ENCODE data around the gene KDM4C. TPM values are rescaled to one million over a fixed set of nuclear protein-coding genes. Genes with fewer than 3 reads are reported as not detected.

Gene KDM4C
- total and polyA plus RNA-seq, 2 of the 13 experiments (the other 11 are each of a cell fraction or from before 2014, with no cell fraction given), result 19.4 to 23.6 TPM

DNA sequence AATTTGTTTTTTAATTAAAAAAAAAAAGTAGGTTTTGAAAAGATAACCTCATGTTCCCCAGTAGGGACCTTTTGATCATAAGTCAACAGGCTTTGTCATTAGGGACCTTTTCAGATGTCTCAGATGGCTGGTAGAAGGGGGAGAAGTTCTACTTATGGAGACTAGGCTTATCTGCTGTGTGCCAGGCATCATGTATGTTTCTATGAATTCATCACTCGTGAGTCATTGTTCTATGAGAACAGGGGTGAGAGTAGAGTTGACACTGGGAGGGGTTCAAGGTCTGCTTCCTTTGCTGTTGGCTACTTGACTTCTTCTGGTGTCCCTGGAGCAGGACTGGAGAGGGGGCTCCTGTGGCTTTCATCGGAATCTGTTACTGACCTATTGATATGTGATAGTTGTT lies 138.8 kb downstream of the KDM4C start (continued):
- TF ChIP-seq PAXIP1 (CRISPR knock-in tag; conservative IDR thresholded peaks at IDR 0.05), result 0 out of 2 replicates have a peak, but pooled peaks have one; percentile 32

- ChIA-PET CTCF (ENCODE audit: low intra/inter-chr PET ratio, low total read pairs) (no interaction called here), POLR2A (interaction anchor here (0.5 to 3.2 kb wide), 7 partner anchors 19 to 141 kb away, joined by 3 to 16 read pairs (median 3); partner anchors contain the start of gene KDM4C)
- intact Hi-C loops (cut with micrococcal nuclease; ENCODE audit: unreplicated experiment) (loop anchor here (1.0 to 5.0 kb wide), 3 partner anchors 19 to 1270 kb away; partner anchors contain the start of gene RIC1), in situ Hi-C loops (cut with HindIII; ENCODE audit: extremely low pct_ligation_motif_present, low pct_unique_long_range_greater_than_20kb) (no loop called here)
- peaks cover 92% of the 10 kb centered on the region for H3K4me1 ChIP-seq (ENCODE audit: insufficient read depth, low read length)
- H3K4me2 ChIP-seq (ENCODE audit: low read depth, low read length), result peak overlapping the region; percentile 55
- peaks cover 14% of the 10 kb centered on the region for H3K79me2 ChIP-seq (ENCODE audit: insufficient read depth, low read length)
- H3K9me3 ChIP-seq (ENCODE audit: low read length), result no peaks in the 10 kb centered on the region
- H3K4me3 ChIP-seq (replicated peaks in 1 of 3; ENCODE audit: insufficient read depth in 1 of 3, low read depth in 2 of 3, low read length in 3 of 3), result peak overlapping the region in 1 of 3 experiments; percentile 27; a peak in 1 of 6 replicates
- H2AFZ ChIP-seq (ENCODE audit: low read length), result no peak overlapping the region
- ATAC-seq, result no peak
- peak overlapping the region; percentile 99 for H3K27ac ChIP-seq (ENCODE audit: extremely low read length, insufficient read depth, low read length)
- no peaks in the 10 kb centered on the region for H3K27me3 ChIP-seq (ENCODE audit: control insufficient read depth in 1 of 2, insufficient read depth in 2 of 2, low read length in 2 of 2)
- H3K9ac ChIP-seq (ENCODE audit: insufficient read depth, low read depth, low read length), result peak overlapping the region; percentile 72
- BruUV-seq (replicated peaks), result TSS peak; percentile 93
- no peak for FAIRE-seq
- DNase-seq (ENCODE audit: low spot score), result no peak
- WGBS (ENCODE audit: low lambda C conversion rate), result 37% methylated on average over 1 of the region's 1 CpG
- peaks cover 3 to 14% of the 10 kb centered on the region in 2 experiments for H3K36me3 ChIP-seq (replicated peaks in 1 of 2; ENCODE audit: control insufficient read depth in 1 of 2, insufficient read depth in 2 of 2, low read length in 2 of 2)
- H4K20me1 ChIP-seq (ENCODE audit: insufficient read depth, low read length), result no peaks in the 10 kb centered on the region
- TF ChIP-seq PAF1 (CRISPR knock-in tag; IDR thresholded peaks at IDR 0.05), result no peak
- TF ChIP-seq, protein P1, sequence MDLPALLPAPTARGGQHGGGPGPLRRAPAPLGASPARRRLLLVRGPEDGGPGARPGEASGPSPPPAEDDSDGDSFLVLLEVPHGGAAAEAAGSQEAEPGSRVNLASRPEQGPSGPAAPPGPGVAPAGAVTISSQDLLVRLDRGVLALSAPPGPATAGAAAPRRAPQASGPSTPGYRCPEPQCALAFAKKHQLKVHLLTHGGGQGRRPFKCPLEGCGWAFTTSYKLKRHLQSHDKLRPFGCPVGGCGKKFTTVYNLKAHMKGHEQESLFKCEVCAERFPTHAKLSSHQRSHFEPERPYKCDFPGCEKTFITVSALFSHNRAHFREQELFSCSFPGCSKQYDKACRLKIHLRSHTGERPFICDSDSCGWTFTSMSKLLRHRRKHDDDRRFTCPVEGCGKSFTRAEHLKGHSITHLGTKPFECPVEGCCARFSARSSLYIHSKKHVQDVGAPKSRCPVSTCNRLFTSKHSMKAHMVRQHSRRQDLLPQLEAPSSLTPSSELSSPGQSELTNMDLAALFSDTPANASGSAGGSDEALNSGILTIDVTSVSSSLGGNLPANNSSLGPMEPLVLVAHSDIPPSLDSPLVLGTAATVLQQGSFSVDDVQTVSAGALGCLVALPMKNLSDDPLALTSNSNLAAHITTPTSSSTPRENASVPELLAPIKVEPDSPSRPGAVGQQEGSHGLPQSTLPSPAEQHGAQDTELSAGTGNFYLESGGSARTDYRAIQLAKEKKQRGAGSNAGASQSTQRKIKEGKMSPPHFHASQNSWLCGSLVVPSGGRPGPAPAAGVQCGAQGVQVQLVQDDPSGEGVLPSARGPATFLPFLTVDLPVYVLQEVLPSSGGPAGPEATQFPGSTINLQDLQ (CRISPR knock-in tag; IDR thresholded peaks at IDR 0.05), result no peak
- TF ChIP-seq ZNF430 (CRISPR knock-in tag; IDR thresholded peaks at IDR 0.05), result peak; percentile 5; the same call in 1 of the 2 replicates
- peak; percentile 35 for TF ChIP-seq CEBPG (CRISPR knock-in tag; IDR thresholded peaks at IDR 0.05)
- TF ChIP-seq SSRP1 (CRISPR knock-in tag; IDR thresholded peaks at IDR 0.05), result no peak
- no peak for TF ChIP-seq ZNF557 (CRISPR knock-in tag; IDR thresholded peaks at IDR 0.05)
- TF ChIP-seq, protein P2, sequence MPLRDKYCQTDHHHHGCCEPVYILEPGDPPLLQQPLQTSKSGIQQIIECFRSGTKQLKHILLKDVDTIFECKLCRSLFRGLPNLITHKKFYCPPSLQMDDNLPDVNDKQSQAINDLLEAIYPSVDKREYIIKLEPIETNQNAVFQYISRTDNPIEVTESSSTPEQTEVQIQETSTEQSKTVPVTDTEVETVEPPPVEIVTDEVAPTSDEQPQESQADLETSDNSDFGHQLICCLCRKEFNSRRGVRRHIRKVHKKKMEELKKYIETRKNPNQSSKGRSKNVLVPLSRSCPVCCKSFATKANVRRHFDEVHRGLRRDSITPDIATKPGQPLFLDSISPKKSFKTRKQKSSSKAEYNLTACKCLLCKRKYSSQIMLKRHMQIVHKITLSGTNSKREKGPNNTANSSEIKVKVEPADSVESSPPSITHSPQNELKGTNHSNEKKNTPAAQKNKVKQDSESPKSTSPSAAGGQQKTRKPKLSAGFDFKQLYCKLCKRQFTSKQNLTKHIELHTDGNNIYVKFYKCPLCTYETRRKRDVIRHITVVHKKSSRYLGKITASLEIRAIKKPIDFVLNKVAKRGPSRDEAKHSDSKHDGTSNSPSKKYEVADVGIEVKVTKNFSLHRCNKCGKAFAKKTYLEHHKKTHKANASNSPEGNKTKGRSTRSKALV (CRISPR knock-in tag; IDR thresholded peaks at IDR 0.05), result no peak
- TF ChIP-seq, protein P3, sequence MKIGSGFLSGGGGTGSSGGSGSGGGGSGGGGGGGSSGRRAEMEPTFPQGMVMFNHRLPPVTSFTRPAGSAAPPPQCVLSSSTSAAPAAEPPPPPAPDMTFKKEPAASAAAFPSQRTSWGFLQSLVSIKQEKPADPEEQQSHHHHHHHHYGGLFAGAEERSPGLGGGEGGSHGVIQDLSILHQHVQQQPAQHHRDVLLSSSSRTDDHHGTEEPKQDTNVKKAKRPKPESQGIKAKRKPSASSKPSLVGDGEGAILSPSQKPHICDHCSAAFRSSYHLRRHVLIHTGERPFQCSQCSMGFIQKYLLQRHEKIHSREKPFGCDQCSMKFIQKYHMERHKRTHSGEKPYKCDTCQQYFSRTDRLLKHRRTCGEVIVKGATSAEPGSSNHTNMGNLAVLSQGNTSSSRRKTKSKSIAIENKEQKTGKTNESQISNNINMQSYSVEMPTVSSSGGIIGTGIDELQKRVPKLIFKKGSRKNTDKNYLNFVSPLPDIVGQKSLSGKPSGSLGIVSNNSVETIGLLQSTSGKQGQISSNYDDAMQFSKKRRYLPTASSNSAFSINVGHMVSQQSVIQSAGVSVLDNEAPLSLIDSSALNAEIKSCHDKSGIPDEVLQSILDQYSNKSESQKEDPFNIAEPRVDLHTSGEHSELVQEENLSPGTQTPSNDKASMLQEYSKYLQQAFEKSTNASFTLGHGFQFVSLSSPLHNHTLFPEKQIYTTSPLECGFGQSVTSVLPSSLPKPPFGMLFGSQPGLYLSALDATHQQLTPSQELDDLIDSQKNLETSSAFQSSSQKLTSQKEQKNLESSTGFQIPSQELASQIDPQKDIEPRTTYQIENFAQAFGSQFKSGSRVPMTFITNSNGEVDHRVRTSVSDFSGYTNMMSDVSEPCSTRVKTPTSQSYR (CRISPR knock-in tag; IDR thresholded peaks at IDR 0.05; ENCODE audit: borderline replicate concordance), result no peak
- no peak for TF ChIP-seq KLF13 (CRISPR knock-in tag; IDR thresholded peaks at IDR 0.05)
- TF ChIP-seq MTA1 (CRISPR knock-in tag; IDR thresholded peaks at IDR 0.05; ENCODE audit: borderline replicate concordance), result no peak
Observed at GRCh38 chr9:6897207-6897822, 139.5 kb downstream of the KDM4C start.
